Measurements from ENCODE around the gene TMPRSS4. TPM values are rescaled to one million over a fixed set of nuclear protein-coding genes. Genes with fewer than 3 reads are reported as not detected.

TMPRSS4 gene
- total RNA-seq, 1 experiment from 2014 or later, result 1.4 TPM

DNA sequence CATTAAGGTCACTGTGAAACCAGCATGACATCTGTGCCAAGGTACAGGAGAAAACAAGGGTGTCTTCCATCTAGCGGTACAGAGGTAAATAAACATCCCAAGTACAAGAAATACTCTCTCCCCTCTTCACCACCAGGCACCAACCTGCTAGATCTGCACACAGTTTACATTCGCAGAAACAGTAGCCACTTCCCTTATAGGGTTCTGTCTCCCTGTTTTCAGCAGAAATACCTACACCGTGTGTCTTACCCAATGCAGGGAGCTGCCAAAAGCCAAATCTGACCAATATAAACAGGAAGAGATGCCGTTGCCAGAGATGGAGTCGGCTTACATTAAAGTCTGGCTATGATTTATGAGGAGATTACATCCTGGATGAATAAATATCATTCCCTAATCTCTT, 74.6 kb downstream of the TMPRSS4 start (continued):
- TF ChIP-seq TEAD4 (CRISPR knock-in tag; IDR thresholded peaks at IDR 0.05), result no peak
- TF ChIP-seq, protein P1, sequence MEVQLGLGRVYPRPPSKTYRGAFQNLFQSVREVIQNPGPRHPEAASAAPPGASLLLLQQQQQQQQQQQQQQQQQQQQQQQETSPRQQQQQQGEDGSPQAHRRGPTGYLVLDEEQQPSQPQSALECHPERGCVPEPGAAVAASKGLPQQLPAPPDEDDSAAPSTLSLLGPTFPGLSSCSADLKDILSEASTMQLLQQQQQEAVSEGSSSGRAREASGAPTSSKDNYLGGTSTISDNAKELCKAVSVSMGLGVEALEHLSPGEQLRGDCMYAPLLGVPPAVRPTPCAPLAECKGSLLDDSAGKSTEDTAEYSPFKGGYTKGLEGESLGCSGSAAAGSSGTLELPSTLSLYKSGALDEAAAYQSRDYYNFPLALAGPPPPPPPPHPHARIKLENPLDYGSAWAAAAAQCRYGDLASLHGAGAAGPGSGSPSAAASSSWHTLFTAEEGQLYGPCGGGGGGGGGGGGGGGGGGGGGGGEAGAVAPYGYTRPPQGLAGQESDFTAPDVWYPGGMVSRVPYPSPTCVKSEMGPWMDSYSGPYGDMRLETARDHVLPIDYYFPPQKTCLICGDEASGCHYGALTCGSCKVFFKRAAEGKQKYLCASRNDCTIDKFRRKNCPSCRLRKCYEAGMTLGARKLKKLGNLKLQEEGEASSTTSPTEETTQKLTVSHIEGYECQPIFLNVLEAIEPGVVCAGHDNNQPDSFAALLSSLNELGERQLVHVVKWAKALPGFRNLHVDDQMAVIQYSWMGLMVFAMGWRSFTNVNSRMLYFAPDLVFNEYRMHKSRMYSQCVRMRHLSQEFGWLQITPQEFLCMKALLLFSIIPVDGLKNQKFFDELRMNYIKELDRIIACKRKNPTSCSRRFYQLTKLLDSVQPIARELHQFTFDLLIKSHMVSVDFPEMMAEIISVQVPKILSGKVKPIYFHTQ (CRISPR knock-in tag; IDR thresholded peaks at IDR 0.05), result no peak
- TF ChIP-seq ERG (CRISPR knock-in tag; IDR thresholded peaks at IDR 0.05), result no peak
- TF ChIP-seq ZNF423 (CRISPR knock-in tag; IDR thresholded peaks at IDR 0.05), result no peak
- no peak for TF ChIP-seq IRF1 (CRISPR knock-in tag; IDR thresholded peaks at IDR 0.05)

GRCh38 chr11:118152020-118152551, 75.2 kb downstream of the TMPRSS4 start:
- Mint-ChIP-seq H3K9me3 (no peaks in the 10 kb centered on the region), H3K4me1 (peaks cover 68% of the 10 kb centered on the region), H3K27me3 (ENCODE audit: low read depth) (peaks cover 84% of the 10 kb centered on the region), H3K36me3 (no peaks in the 10 kb centered on the region), H3K27ac (no peak overlapping the region), H3K4me3 (peak overlapping the region; percentile 75)
- ChIA-PET POLR2A (interaction anchor here (0.6 to 1.3 kb wide), 2 partner anchors 13 to 19 kb away, joined by 3 to 6 read pairs; no protein-coding TSS in a partner anchor), CTCF (interaction anchor here (0.6 to 2.4 kb wide), 5 partner anchors 19 to 221 kb away, joined by 3 to 53 read pairs (median 7); no protein-coding TSS in a partner anchor)
- TF ChIP-seq, protein P2, sequence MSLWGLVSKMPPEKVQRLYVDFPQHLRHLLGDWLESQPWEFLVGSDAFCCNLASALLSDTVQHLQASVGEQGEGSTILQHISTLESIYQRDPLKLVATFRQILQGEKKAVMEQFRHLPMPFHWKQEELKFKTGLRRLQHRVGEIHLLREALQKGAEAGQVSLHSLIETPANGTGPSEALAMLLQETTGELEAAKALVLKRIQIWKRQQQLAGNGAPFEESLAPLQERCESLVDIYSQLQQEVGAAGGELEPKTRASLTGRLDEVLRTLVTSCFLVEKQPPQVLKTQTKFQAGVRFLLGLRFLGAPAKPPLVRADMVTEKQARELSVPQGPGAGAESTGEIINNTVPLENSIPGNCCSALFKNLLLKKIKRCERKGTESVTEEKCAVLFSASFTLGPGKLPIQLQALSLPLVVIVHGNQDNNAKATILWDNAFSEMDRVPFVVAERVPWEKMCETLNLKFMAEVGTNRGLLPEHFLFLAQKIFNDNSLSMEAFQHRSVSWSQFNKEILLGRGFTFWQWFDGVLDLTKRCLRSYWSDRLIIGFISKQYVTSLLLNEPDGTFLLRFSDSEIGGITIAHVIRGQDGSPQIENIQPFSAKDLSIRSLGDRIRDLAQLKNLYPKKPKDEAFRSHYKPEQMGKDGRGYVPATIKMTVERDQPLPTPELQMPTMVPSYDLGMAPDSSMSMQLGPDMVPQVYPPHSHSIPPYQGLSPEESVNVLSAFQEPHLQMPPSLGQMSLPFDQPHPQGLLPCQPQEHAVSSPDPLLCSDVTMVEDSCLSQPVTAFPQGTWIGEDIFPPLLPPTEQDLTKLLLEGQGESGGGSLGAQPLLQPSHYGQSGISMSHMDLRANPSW (CRISPR knock-in tag; conservative IDR thresholded peaks at IDR 0.05; ENCODE audit: low read depth), result no peak
- 0 out of 2 replicates have a peak, but pooled peaks have one; percentile 19 for TF ChIP-seq MAX (CRISPR knock-in tag; IDR thresholded peaks at IDR 0.05)
- DNase-seq (ENCODE audit: low spot score), result no peak
- ATAC-seq, result peak; percentile 8

DNA sequence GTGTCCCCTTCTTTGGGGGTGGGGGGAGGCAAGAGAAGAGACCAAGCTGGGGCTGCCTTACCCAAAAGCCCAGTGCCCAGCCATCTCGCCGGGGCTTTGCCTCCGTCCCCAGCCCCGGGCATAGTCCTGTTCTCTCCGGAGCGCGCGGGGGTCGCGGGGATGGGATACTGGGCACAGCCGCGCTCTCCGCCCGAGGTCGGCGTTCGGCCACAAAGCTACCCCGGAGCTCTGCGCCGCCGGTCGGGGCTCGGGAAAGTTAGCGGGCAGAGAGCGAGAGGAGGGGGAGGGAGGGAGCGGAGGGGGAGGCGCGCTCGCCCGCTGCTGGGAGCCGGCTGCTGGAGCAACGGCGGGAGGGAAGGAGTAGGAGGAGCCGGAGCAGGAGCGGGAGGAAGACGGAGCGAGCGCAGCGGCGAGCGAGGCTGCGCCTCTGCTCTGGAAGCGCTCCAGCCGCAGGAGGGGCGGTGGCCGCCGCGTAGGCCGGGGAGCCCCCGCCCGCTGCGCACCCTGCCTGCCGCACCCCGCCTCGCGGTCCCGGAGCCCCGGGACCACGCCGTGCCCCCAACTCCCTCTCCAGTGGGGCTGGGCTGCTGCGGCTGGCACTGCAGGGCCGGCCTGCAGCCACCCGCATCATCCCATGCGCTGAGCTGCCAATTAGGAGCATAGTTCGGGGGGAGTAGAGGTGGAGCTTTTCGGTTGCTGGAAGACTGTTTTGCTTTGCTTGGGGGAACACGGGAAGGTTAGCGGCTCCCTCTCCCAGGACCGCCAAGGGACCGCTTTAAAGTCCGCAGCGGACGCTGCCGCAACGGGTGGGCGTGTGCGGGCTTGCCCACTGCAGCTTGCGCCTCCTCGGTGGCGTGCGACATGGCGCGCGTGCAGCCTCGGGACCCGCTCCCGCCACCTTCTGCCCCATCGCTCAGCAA, 75.9 kb downstream of the TMPRSS4 start, which contains the start of gene SCN4B:
Gene SCN4B (minus strand): TSS at position 272 of the 920 bp plus-strand sequence. CDS start 150 bp downstream, at position 122.
- Mint-ChIP-seq H3K4me1 (peaks cover 69% of the 10 kb centered on the region), H3K9me3 (no peaks in the 10 kb centered on the region), H3K27ac (no peak within 1 kb of the TSS), H3K27me3 (ENCODE audit: low read depth) (peaks cover 84% of the 10 kb centered on the region), H3K36me3 (no peaks in the 10 kb centered on the region), H3K4me3 (peak within 1 kb of the TSS; percentile 77)
- ChIA-PET CTCF (interaction anchor here (0.6 to 2.4 kb wide), 8 partner anchors 11 to 222 kb away, joined by 3 to 53 read pairs (median 4); no protein-coding TSS in a partner anchor), POLR2A (interaction anchor here (0.6 to 1.3 kb wide), 2 partner anchors 12 to 19 kb away, joined by 3 to 6 read pairs; no protein-coding TSS in a partner anchor)
- peak; percentile 62 for ATAC-seq
- DNase-seq (ENCODE audit: low spot score), result peak; percentile 81
- TF ChIP-seq, protein P3, sequence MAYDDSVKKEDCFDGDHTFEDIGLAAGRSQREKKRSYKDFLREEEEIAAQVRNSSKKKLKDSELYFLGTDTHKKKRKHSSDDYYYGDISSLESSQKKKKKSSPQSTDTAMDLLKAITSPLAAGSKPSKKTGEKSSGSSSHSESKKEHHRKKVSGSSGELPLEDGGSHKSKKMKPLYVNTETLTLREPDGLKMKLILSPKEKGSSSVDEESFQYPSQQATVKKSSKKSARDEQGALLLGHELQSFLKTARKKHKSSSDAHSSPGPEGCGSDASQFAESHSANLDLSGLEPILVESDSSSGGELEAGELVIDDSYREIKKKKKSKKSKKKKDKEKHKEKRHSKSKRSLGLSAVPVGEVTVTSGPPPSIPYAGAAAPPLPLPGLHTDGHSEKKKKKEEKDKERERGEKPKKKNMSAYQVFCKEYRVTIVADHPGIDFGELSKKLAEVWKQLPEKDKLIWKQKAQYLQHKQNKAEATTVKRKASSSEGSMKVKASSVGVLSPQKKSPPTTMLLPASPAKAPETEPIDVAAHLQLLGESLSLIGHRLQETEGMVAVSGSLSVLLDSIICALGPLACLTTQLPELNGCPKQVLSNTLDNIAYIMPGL (CRISPR knock-in tag; IDR thresholded peaks at IDR 0.05), result peak; percentile 65; the same call in 1 of the 2 replicates
- TF ChIP-seq ZNF263 (CRISPR knock-in tag; IDR thresholded peaks at IDR 0.05; ENCODE audit: low read depth) (peak; percentile 92), TEAD1 (CRISPR knock-in tag; IDR thresholded peaks at IDR 0.05) (0 out of 2 replicates have a peak, but pooled peaks have one; percentile 12), ZBTB21 (CRISPR knock-in tag; IDR thresholded peaks at IDR 0.05; ENCODE audit: borderline replicate concordance) (0 out of 2 replicates have a peak, but pooled peaks have one; percentile 12), ZNF396 (CRISPR knock-in tag; IDR thresholded peaks at IDR 0.05; ENCODE audit: borderline replicate concordance) (no peak), TP53 (CRISPR knock-in tag; IDR thresholded peaks at IDR 0.05) (0 out of 2 replicates have a peak, but pooled peaks have one; percentile 37), ZNF138 (CRISPR knock-in tag; conservative IDR thresholded peaks at IDR 0.05) (0 out of 2 replicates have a peak, but pooled peaks have one; percentile 60), JAZF1 (CRISPR knock-in tag; IDR thresholded peaks at IDR 0.05) (no peak), ETV6 (CRISPR knock-in tag; IDR thresholded peaks at IDR 0.05) (peak; percentile 18; the same call in 1 of the 2 replicates)
- TF ChIP-seq, protein P4, sequence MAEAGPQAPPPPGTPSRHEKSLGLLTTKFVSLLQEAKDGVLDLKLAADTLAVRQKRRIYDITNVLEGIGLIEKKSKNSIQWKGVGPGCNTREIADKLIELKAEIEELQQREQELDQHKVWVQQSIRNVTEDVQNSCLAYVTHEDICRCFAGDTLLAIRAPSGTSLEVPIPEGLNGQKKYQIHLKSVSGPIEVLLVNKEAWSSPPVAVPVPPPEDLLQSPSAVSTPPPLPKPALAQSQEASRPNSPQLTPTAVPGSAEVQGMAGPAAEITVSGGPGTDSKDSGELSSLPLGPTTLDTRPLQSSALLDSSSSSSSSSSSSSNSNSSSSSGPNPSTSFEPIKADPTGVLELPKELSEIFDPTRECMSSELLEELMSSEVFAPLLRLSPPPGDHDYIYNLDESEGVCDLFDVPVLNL (CRISPR knock-in tag; IDR thresholded peaks at IDR 0.05; ENCODE audit: borderline replicate concordance, low read depth), result 0 out of 2 replicates have a peak, but pooled peaks have one; percentile 28

Measured in WTC11 (cell line).